SK-N-SH treated with all-trans-retinoic acid at 6 μM for 48 hours (cell line): ENCODE results near the gene LYVE1.

Experiments
- ARNTL ChIP-seq: fragments of 450-650 bp; formaldehyde crosslinking; IDR thresholded peaks from 2 replicates; pipeline ENCODE4 v1.5.0; 2020; ENCODE audit warnings: low read depth, mild to moderate bottlenecking, moderate library complexity, borderline replicate concordance
- BACH2 ChIP-seq: fragments of 250-450 bp; sonication (Bioruptor Pico); IDR thresholded peaks from 2 replicates; pipeline ENCODE4 v1.9.0; 2021; ENCODE audit warnings: mild to moderate bottlenecking, borderline replicate concordance
- ESRRG ChIP-seq: fragments of 250-450 bp; sonication (Bioruptor Pico); IDR thresholded peaks from 2 replicates; pipeline ENCODE4 v1.6.1; 2021; ENCODE audit warnings: mild to moderate bottlenecking
- PPARA ChIP-seq: fragments of 250-450 bp; sonication (Bioruptor Pico); IDR thresholded peaks from 2 replicates; pipeline ENCODE4 v1.5.0; 2020; ENCODE audit warnings: mild to moderate bottlenecking, borderline replicate concordance
- RARB ChIP-seq: fragments of 250-450 bp; sonication (Bioruptor Pico); IDR thresholded peaks from 2 replicates; pipeline ENCODE4 v1.8.0; 2021; ENCODE audit warnings: mild to moderate bottlenecking, moderate library complexity
- TCF4 ChIP-seq: fragments of 250-450 bp; sonication (Bioruptor Pico); IDR thresholded peaks from 2 replicates; pipeline ENCODE4 v1.8.0; 2021; ENCODE audit warnings: mild to moderate bottlenecking, moderate library complexity, borderline replicate concordance
- ZFP3 ChIP-seq: fragments of 250-450 bp; sonication (Bioruptor Pico); IDR thresholded peaks from 2 replicates; pipeline ENCODE4 v1.5.0; 2020; ENCODE audit warnings: mild to moderate bottlenecking, moderate library complexity
- ZFP30 ChIP-seq: fragments of 450-650 bp; formaldehyde crosslinking; IDR thresholded peaks from 2 replicates; pipeline ENCODE4 v1.5.0; 2022; ENCODE audit warnings: mild to moderate bottlenecking, moderate library complexity
- ZNF70 ChIP-seq: fragments of 450-650 bp; formaldehyde crosslinking; IDR thresholded peaks from 2 replicates; pipeline ENCODE4 v1.5.0; 2020; ENCODE audit warnings: mild to moderate bottlenecking, moderate library complexity
- TF ChIP-seq, protein P1 (sequence below): fragments of 250-450 bp; sonication (Bioruptor Pico); IDR thresholded peaks from 2 replicates; pipeline ENCODE4 v1.8.0; 2020; ENCODE audit warnings: mild to moderate bottlenecking, moderate library complexity, borderline replicate concordance
- TF ChIP-seq, protein P2 (sequence below): fragments of 250-450 bp; sonication (Bioruptor Pico); IDR thresholded peaks from 2 replicates; pipeline ENCODE4 v1.8.0; 2021; ENCODE audit warnings: low read depth, mild to moderate bottlenecking, moderate library complexity, borderline replicate concordance
- TF ChIP-seq, protein P3 (sequence below): fragments of 250-450 bp; sonication (Bioruptor Pico); IDR thresholded peaks from 2 replicates; pipeline ENCODE4 v1.5.0; 2020; ENCODE audit warnings: mild to moderate bottlenecking, moderate library complexity

DNA sequence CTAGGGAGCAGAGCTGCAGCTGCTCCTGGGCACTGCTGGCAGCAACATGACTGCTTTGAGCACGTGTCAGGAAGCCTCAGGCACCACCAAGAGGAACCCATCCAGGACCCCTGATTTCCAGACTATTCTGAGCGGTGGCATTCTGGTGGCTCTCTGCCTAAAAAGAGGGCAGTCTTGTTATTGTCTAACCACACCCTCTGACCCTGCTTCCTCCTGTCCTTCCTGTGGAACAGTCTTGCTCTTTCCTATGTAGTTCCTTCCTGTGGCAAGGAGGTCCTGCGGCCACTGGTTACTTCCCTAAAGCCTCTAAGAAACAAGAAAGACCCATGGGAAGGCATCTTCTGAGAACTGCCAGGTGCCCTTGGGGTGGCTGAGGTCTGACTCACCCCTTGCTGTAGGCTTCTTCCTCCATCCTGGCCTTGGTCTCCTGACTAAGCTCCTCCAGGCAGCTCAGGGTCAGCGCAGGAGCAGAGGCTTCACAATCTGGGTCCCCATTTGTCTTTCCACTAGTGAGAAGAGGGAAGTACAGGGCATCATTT, 13.1 kb upstream of the LYVE1 start:
- TF ChIP-seq PPARA (CRISPR knock-in tag) (no peak), ARNTL (CRISPR knock-in tag) (no peak), TCF4 (no peak), ZFP3 (CRISPR knock-in tag) (no peak), BACH2 (no peak), ZNF70 (CRISPR knock-in tag) (no peak), ESRRG (CRISPR knock-in tag) (no peak), RARB (no peak), ZFP30 (CRISPR knock-in tag) (no peak)
- TF ChIP-seq, protein P1, sequence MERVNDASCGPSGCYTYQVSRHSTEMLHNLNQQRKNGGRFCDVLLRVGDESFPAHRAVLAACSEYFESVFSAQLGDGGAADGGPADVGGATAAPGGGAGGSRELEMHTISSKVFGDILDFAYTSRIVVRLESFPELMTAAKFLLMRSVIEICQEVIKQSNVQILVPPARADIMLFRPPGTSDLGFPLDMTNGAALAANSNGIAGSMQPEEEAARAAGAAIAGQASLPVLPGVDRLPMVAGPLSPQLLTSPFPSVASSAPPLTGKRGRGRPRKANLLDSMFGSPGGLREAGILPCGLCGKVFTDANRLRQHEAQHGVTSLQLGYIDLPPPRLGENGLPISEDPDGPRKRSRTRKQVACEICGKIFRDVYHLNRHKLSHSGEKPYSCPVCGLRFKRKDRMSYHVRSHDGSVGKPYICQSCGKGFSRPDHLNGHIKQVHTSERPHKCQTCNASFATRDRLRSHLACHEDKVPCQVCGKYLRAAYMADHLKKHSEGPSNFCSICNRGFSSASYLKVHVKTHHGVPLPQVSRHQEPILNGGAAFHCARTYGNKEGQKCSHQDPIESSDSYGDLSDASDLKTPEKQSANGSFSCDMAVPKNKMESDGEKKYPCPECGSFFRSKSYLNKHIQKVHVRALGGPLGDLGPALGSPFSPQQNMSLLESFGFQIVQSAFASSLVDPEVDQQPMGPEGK (CRISPR knock-in tag): no peak
- TF ChIP-seq, protein P2, sequence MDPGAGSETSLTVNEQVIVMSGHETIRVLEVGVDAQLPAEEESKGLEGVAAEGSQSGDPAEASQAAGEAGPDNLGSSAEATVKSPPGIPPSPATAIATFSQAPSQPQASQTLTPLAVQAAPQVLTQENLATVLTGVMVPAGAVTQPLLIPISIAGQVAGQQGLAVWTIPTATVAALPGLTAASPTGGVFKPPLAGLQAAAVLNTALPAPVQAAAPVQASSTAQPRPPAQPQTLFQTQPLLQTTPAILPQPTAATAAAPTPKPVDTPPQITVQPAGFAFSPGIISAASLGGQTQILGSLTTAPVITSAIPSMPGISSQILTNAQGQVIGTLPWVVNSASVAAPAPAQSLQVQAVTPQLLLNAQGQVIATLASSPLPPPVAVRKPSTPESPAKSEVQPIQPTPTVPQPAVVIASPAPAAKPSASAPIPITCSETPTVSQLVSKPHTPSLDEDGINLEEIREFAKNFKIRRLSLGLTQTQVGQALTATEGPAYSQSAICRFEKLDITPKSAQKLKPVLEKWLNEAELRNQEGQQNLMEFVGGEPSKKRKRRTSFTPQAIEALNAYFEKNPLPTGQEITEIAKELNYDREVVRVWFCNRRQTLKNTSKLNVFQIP (CRISPR knock-in tag): no peak
- TF ChIP-seq, protein P3, sequence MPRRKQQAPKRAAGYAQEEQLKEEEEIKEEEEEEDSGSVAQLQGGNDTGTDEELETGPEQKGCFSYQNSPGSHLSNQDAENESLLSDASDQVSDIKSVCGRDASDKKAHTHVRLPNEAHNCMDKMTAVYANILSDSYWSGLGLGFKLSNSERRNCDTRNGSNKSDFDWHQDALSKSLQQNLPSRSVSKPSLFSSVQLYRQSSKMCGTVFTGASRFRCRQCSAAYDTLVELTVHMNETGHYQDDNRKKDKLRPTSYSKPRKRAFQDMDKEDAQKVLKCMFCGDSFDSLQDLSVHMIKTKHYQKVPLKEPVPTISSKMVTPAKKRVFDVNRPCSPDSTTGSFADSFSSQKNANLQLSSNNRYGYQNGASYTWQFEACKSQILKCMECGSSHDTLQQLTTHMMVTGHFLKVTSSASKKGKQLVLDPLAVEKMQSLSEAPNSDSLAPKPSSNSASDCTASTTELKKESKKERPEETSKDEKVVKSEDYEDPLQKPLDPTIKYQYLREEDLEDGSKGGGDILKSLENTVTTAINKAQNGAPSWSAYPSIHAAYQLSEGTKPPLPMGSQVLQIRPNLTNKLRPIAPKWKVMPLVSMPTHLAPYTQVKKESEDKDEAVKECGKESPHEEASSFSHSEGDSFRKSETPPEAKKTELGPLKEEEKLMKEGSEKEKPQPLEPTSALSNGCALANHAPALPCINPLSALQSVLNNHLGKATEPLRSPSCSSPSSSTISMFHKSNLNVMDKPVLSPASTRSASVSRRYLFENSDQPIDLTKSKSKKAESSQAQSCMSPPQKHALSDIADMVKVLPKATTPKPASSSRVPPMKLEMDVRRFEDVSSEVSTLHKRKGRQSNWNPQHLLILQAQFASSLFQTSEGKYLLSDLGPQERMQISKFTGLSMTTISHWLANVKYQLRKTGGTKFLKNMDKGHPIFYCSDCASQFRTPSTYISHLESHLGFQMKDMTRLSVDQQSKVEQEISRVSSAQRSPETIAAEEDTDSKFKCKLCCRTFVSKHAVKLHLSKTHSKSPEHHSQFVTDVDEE: no peak
